ENCODE data around the gene TRIM37.

TRIM37 gene

DNA sequence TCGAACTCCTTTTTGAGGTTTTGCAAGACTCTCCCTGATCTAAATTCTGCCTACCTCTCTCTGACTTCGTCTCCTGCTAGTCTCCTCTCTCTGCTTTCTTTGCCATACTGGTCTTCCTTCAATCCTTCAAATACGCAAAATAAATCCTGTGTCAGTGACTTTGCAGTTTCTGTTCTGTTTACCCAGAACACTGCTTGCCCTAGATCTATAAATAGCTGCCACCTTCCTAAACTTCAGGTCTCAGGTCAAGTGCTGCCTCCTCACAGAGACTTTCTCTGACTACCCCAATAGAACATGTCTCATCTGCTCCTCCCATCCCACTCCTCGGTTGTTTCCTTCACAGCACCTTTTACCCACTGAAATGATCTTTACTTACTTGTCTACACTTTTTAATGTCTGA is 78.9 kb downstream of the TRIM37 start:
- no peak for DNase-seq

DNA sequence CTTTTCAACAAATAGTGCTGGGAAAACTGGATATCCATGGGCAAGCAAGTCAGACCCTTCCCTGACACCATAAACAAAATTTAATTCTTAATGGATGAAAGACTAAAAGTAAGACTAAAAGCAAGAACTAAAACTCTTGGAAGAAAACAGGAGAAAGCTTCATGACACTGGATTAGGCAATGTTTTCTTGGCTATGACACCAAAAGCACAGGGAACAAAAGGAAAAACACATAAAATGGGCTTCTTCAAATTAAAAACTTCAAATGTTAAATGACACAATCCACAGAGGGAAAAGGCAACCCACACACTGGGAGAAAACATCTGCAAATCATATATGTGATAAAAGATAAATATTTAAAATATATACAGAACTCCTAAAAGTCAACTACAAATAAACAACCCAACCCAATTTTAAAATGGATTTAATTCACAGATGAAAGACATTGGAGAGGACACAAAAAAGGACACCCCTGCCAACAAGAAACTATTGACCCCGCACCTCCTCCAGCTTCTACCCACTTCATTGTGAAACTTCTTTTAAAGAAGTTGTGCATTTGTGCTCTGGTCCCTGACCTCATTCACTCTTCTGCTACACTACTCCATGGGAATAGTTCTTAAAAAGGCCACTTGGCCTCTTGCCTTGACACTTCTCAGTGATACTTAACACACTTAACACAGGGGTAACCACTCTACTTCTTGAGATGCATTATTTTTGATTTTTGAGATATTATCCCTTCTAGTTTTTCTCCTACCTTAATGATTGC is 80.3 kb downstream of the TRIM37 start:
- no peak for DNase-seq

DNA sequence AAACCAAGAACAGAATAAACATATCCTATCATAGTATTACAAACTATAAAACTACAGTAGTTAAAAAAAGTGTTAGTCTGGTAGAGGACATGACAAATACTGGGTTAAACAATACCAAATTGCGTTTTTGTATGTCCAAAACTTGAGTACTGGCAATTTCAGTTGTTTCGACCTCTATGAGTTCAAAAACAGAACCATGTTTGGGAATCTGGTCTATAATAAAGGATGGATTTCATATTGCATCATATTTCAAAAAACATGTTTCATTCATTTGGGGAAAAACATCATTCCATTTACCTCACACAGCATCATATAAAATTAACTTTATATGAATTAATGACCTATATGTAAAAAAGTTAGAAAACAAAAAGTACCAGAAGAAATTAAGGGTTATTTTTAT is 81.8 kb downstream of the TRIM37 start:
- DNase-seq: no peak

GRCh38 chr17:59018019-59018418 is 88.7 kb downstream of the TRIM37 start:
- DNase-seq: no peak

- no peak for DNase-seq
These were observed 94.7 kb downstream of the TRIM37 start for GRCh38 chr17:59011975-59012374.

GRCh38 chr17:59010026-59010425 is 96.7 kb downstream of the TRIM37 start:
- no peak for DNase-seq

DNA sequence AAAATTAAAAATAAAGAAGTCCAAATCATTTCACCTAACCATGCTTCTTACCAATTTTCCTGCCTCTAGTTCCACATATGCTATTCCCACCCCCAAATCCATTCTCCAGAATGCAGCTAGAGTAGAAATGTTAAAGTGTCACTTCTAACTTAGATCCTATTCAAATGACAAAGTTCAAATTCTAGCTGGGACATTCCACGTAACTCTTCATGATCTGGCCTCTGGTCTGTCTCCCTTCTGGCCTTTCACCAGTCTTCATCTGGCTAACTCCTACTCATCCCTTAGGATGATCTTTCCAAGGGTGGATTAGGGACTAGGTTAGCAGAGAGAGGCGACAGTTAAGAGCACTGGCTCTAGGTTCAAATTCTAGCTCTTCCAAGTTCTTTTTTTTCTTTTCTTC is 97.9 kb downstream of the TRIM37 start:
- no peak for DNase-seq

GRCh38 chr17:59007995-59008394 is 98.7 kb downstream of the TRIM37 start:
- no peak for DNase-seq

- peak; percentile 75 for DNase-seq
These were observed 102.2 kb downstream of the TRIM37 start for GRCh38 chr17:59004338-59005111.

DNA sequence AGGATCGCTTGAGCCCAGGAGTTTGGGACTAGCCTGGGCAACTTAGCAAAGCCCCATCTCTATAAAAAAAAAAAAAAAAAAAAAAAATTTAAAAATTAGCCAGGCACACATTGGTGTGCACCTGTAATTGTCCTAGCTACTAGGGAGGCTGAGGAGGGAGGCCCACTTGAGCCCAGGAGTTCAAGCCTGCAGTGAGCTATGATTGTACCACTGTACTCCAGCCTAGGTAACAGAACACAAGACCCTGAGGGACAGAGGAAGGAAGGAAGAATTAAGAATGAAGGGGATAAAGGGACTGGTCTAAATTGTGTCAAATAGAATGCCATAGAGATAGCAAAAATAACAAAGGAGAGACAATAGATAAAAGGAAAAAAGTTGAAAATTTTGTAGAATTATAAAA is 102.8 kb downstream of the TRIM37 start:
- no peak for DNase-seq

DNA sequence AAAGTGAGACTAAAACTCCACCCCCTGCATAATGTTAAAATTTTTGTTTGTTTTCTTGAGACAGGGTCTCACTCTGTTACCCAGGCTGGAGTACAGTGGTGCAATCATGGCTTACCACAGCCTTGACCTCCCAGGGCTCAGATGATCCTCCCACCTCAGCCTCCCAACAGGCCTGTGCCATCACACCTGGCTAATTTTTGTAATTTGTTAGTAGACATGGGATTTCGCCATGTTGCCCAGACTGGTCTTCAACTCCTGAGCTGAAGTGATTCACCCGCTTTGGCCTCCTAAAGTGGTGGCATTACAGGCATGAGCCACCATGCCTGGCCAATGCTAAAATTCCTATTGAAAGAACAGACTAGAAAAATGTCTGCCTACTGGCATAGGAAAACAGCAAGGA is 103.8 kb downstream of the TRIM37 start:
- DNase-seq: no peak

DNA sequence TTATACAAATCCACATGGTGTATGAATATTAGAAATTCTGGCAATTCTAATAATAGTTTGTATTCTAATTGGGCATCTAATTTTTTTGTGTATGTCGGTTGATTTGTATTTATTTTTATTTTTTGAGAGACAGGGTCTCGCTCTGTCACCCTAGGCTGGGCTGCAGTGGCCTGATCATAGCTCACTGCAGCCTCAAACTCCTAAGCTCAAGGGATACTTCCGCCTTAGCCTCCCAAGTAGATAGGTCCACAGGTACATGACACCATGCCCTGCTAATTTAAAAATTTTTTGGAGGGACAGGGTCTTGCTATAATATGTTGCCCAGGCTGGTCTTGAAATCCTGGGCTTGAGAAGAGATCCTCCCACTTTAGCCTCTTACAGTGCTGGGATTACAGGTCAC is 104.6 kb downstream of the TRIM37 start:
- DNase-seq: no peak

GRCh38 chr17:59001158-59001814 is 105.4 kb downstream of the TRIM37 start:
- DNase-seq: peak; percentile 93

GRCh38 chr17:59000022-59000421 is 106.7 kb downstream of the TRIM37 start:
- no peak for DNase-seq

- DNase-seq: no peak
These were observed 107.2 kb downstream of the TRIM37 start for GRCh38 chr17:58999500-58999899.

DNA sequence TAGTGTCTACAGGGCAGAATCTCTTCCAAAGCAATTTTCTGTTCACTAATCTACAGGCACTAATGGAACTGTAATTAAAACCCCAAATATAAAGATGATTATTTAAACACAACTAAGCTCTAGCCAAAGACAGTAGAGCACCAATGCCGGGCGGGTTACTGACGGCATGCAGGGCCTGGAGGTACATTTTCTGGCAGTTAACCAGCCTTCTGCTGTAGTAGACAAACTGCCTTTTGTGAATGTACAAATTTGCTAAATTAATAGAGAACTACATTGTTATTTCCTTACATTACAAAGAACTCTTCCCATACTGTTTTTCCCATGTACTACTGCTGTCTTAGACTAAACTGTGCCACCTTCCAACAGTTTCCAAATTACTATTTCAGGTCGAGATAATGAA is 107.8 kb downstream of the TRIM37 start:
- no peak for DNase-seq

DNA sequence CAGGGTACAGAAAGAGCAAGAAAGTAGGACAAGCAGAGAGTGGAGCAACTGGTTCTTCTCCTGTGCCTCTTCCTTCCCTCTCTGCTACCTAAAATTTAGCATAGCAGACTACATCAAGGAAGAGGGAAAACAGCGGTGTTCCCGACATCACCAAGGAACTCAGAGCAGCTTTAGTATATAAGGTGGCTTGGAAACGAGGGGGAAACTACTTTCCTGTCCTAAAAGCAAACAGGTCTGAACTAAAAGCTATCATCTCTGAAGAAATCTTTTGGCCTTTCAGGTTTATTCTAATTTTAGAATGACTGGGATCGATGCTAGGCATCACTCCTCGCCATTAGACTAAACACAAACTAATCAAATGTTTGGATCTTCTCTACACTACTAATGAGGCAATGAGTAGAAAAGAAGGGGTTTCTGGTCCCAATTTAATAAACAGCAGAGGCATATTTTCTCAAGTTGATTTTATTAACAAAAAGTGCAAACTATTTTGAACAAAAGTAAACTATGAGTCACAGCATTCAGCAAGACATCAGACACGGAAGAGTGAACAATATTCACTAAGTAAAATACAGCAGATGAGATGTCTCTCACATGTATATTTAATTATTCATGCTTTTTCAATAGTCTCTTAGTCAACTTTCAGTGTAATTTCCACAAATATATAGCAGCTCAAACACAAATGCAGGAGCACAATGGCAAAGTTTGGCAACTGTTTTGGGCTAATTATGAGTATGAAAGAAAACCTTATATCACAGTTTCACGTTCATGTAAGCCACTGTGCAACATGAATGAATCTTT is 108.7 kb downstream of the TRIM37 start:
- no peak for DNase-seq

DNA sequence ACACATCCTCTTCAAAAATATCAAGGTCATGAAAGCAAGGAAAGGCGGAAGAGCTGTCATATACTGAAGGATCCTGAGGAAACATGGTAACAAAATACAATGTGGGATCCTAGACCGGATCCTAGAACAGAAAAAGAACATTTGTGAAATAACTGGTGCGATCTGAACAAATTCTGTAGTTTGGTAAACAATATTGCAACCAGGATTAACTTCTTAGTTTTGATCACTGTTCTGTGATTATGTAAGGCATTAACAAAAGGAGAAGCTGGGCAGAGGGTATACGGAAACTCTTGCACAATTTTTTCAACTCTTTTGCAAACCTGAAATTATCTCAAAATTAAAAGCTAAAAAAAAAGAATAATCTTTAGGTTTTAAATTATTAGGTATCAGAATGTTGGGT is 109.7 kb downstream of the TRIM37 start:
- DNase-seq: no peak

- no peak for DNase-seq
These were observed 111.3 kb downstream of the TRIM37 start for GRCh38 chr17:58995247-58995940.

- DNase-seq: no peak
These were observed 113.4 kb downstream of the TRIM37 start for GRCh38 chr17:58993311-58993710.

- DNase-seq: peak; percentile 66
These were observed 114.9 kb downstream of the TRIM37 start for GRCh38 chr17:58991718-58992331.

GRCh38 chr17:58989629-58990028 is 117.1 kb downstream of the TRIM37 start:
- DNase-seq: no peak
